GM21360 (cell line): ENCODE data around the gene ABL1.

Source experiments
- ATAC-seq: cut with Tn5 transposase; IDR thresholded peaks from one replicate; pipeline ENCODE4 v1.9.1; 2021; ENCODE audit warnings: mild to moderate bottlenecking, moderate library complexity; ENCODE audit not compliant: unreplicated experiment

Gene ABL1

GRCh38 chr9:130913599-130914416 is 78.8 kb downstream of the ABL1 start:
- ATAC-seq = no peak

GRCh38 chr9:130914417-130915095 is 79.5 kb downstream of the ABL1 start:
- no peak for ATAC-seq

- ATAC-seq = no peak
These were observed 80.0 kb downstream of the ABL1 start for GRCh38 chr9:130915096-130915447.

DNA sequence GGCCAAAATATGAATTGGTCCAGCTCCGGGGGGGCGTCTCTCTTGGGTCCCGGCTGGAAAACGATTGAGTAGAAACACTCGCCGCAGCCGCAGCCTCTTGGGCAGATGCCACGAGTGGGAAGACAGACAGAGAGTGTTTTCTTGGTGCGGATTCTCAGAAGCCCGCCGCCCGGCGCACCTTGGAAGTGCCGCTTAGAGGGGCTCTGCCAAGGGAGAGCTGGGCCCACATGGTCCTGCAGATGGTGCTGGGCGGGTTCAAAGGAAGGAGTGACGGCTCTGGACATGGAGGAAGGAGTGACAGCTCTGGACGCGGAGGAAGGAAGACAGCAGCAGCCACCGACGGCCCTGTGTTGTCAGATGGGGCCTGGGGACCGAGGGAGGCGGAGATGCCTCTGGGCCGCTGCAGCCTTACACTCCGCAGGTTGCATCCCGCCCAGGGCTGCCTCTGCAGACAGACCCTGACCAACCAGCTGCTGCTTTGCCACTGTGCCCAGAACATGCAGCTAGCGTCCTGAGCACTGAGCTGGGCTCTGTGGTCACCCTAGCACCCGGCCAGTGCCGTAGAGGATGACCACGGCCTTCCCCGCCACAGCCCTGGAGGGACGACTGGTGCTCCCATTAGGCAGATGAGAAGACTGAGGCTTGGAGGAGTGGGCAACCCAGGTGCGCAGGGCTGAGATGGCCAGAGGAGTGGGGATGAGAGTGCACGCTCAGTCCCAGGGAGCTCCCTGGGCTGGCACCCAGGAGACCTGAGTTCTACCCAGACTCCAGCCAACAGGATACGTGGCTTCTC is 82.3 kb downstream of the ABL1 start:
- no peak for ATAC-seq

DNA sequence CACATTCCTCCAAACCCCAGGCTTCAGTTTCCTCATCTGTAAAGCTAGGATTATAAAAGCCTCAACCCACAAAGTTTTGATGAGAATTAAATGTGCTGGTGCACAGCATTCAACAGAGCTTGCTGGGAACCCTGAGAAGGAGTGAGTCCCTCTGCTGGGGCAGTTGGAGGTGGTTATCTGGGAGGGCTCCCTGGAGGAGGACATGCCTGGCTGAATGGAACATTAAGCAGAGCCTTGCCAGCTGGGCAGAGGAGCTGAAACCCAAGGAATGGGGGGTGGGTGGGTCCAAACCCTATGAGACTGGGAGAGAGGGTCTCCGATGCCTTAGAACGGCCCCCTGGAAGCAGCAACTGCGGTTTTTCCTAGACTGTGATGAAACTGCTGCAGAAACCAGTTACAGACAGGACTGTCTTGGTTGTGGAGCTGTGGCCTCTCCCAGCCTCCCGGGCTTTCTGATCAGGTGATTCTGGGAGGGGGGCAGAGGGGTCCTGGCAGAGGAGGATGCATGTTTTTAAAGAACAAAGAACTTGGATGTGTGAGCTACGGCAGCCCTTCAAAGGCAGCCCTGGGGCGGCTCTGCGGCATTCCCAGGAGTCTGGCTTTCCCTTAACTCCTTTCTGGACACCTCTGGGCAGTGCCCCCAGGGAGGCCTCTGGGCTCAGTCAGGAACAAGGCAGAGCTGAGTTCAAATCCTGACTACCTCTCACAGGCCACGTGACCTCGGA is 83.2 kb downstream of the ABL1 start:
- ATAC-seq = no peak

GRCh38 chr9:130918826-130919558 is 83.9 kb downstream of the ABL1 start:
- no peak for ATAC-seq

- no peak for ATAC-seq
These were observed 84.6 kb downstream of the ABL1 start for GRCh38 chr9:130919559-130920145.

DNA sequence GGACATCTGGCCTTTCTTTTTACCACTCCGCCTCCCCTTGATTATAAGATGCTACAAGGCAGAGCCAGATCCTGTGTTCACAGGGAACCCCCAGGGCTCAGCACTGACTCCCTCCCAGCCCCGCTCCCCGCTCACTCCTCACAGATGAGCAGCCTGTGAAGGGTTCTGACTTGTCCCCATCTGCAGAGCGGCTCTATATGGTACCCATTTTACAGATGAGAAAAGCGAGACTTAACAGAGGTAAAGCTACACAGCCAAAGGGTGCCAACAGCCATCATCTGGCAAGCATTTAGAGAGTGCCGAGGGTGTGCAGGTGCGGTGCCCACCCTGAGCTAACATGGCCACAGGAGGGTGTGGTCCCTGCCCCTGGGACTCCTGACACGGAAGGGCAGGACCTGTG is 85.2 kb downstream of the ABL1 start:
- no peak for ATAC-seq

GRCh38 chr9:130920762-130921299 is 85.8 kb downstream of the ABL1 start:
- ATAC-seq = no peak

DNA sequence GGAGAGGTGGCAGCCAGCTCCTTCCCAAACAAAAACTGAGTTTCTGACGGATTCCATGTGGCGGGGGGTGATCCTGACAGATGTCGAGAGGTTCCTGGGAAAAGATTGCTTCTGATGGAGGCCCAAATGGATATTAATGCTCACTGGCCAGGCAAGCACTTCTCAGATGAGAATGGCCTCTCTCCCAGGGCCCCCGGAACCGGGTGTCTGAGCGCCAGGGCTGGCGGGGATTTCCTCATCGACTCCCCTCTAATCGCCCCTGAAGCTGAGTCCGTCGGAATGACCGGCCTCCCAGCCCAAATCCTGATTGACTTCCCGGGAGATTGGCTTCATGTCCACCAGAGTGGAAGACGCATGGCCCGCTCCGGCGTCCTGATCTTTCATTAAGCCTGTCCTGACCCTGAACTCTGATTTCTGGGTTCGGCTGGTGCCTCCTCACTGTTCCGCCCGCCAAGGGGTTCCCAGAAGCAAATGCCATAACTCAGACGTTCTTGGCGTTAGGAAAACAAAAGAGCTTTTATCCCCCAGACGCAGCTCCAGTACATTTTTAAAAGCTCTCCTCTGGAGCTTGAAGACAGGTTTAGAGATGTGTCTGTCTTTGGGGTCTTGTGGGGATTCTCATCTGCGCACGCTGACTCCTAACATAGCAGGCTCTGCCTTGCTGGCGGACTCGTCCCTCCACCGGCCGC is 86.4 kb downstream of the ABL1 start:
- no peak for ATAC-seq

GRCh38 chr9:130921989-130922892 is 87.2 kb downstream of the ABL1 start:
- no peak for ATAC-seq

GRCh38 chr9:130922893-130923610 is 88.0 kb downstream of the ABL1 start:
- no peak for ATAC-seq

GRCh38 chr9:130923611-130924447 is 88.8 kb downstream of the ABL1 start:
- ATAC-seq = no peak

DNA sequence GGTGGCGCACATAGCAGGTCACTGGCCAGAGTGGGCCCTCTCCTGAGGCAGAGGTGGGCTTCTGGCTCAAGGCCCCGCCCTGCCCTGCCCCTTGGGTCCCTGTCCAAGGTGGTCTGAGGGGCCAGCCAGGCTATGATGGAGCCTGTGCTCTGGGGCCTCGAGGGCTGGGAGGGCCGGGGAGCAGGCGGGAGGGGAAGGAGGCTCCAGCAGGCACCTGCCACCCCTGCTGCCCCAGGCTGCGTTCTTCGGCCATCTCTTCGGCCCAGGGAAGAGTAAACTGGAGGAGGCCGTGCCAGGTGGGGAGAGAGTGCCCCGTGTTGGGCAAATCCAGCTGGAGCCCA is 89.4 kb downstream of the ABL1 start:
- ATAC-seq = no peak

GRCh38 chr9:130925050-130925678 is 90.1 kb downstream of the ABL1 start:
- no peak for ATAC-seq

DNA sequence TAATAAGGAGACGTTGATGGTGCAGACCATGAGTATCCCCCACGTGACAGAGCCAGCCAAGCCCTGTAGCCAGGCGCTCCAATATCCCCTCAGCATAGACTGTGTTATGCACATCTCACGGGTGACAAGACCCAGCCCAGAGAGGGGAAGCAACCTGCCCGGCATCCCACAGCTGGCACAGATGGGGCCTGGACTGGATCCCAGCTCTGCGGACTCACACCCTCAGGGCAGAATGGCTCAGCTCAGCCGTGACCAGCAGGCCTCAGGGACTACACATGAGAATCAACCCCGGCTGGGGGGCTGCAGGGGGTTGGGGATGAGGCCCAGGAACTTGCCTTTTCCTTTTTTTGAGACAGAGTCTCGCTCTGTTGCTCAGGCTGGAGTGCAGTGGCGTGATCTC is 92.3 kb downstream of the ABL1 start:
- no peak for ATAC-seq
